H7 (cell line): ENCODE data around the gene TRAPPC12. TPM values are rescaled to one million over a fixed set of nuclear protein-coding genes. Genes with fewer than 3 reads are reported as not detected.

Experiments used
- DNase-seq: peaks from one replicate; pipeline ENCODE4 v3.0.0; 2012
- H3K27me3 ChIP-seq: 2 replicates; pipeline ENCODE4 v1.6.0; 2011; ENCODE audit warnings: mild to moderate bottlenecking, low read length; ENCODE audit not compliant: control insufficient read depth, insufficient read depth
- H3K36me3 ChIP-seq: replicated peaks from 2 replicates; pipeline ENCODE4 v1.5.1; 2011; ENCODE audit warnings: low read length; ENCODE audit not compliant: control insufficient read depth, insufficient read depth
- H3K4me3 ChIP-seq: 2 replicates; pipeline ENCODE4 v1.5.1; 2011; ENCODE audit warnings: low read depth, mild to moderate bottlenecking, control low read depth, low read length, moderate library complexity; ENCODE audit not compliant: insufficient read depth
- total RNA-seq: library from RNA; depleted of rRNA; stranded (reverse); fragments of >200 nt; shearing (Covaris generic); gene quantifications from 2 replicates; pipeline ENCODE4 v1.2.3, GENCODE V29; 2014

TRAPPC12 gene
- total RNA-seq, 1 experiment from 2014 or later: 62.2 TPM

- H3K36me3 ChIP-seq: peaks cover 6% of the 10 kb centered on the region
- no peaks in the 10 kb centered on the region for H3K27me3 ChIP-seq
- DNase-seq: no peak
- H3K4me3 ChIP-seq: no peak overlapping the region
These were observed 86.5 kb downstream of the TRAPPC12 start for GRCh38 chr2:3465844-3466481.

- DNase-seq: no peak
- H3K36me3 ChIP-seq: peaks cover 6% of the 10 kb centered on the region
- no peak overlapping the region for H3K4me3 ChIP-seq
These were observed 87.0 kb downstream of the TRAPPC12 start for GRCh38 chr2:3466482-3466863.

GRCh38 chr2:3466966-3467365 is 87.5 kb downstream of the TRAPPC12 start:
- Histone ChIP-seq H3K27me3 (no peaks in the 10 kb centered on the region), H3K4me3 (no peak overlapping the region), H3K36me3 (peaks cover 6% of the 10 kb centered on the region)
- no peak for DNase-seq

More at GRCh38 chr2:3466482-3466863, 87.0 kb downstream of the TRAPPC12 start:
- H3K27me3 ChIP-seq: no peaks in the 10 kb centered on the region

- no peak for DNase-seq
- Histone ChIP-seq H3K36me3 (peaks cover 6% of the 10 kb centered on the region), H3K27me3 (no peaks in the 10 kb centered on the region), H3K4me3 (no peak overlapping the region)
These were observed 88.2 kb downstream of the TRAPPC12 start for GRCh38 chr2:3467654-3468053.

- DNase-seq: no peak
- Histone ChIP-seq H3K27me3 (no peaks in the 10 kb centered on the region), H3K36me3 (peaks cover 6% of the 10 kb centered on the region), H3K4me3 (no peak overlapping the region)
These were observed 88.9 kb downstream of the TRAPPC12 start for GRCh38 chr2:3468296-3468988.

GRCh38 chr2:3469486-3469885 is 90.0 kb downstream of the TRAPPC12 start:
- Histone ChIP-seq H3K4me3 (no peak overlapping the region), H3K27me3 (no peaks in the 10 kb centered on the region), H3K36me3 (peaks cover 6% of the 10 kb centered on the region)
- DNase-seq: no peak

- DNase-seq: no peak
- H3K27me3 ChIP-seq: no peaks in the 10 kb centered on the region
- no peak overlapping the region for H3K4me3 ChIP-seq
- H3K36me3 ChIP-seq: peaks cover 6% of the 10 kb centered on the region
These were observed 90.7 kb downstream of the TRAPPC12 start for GRCh38 chr2:3470166-3470651.

GRCh38 chr2:3470856-3471737 is 91.6 kb downstream of the TRAPPC12 start:
- DNase-seq: no peak
- H3K36me3 ChIP-seq: peaks cover 6% of the 10 kb centered on the region
- no peaks in the 10 kb centered on the region for H3K27me3 ChIP-seq
- H3K4me3 ChIP-seq: no peak overlapping the region

- no peak for DNase-seq
- Histone ChIP-seq H3K27me3 (no peaks in the 10 kb centered on the region), H3K4me3 (no peak overlapping the region), H3K36me3 (peaks cover 4% of the 10 kb centered on the region)
These were observed 92.8 kb downstream of the TRAPPC12 start for GRCh38 chr2:3472296-3472695.

- H3K36me3 ChIP-seq: peaks cover 2% of the 10 kb centered on the region; the same call in 1 of the 2 replicates
- H3K4me3 ChIP-seq: no peak overlapping the region
- peak; percentile 85 for DNase-seq
- H3K27me3 ChIP-seq: no peaks in the 10 kb centered on the region
These were observed 93.5 kb downstream of the TRAPPC12 start for GRCh38 chr2:3472966-3473365.

GRCh38 chr2:3475771-3476170 is 96.3 kb downstream of the TRAPPC12 start:
- H3K4me3 ChIP-seq: no peak overlapping the region
- no peak for DNase-seq
- H3K27me3 ChIP-seq: no peaks in the 10 kb centered on the region
- H3K36me3 ChIP-seq: no peaks in the 10 kb centered on the region; the same call in 1 of the 2 replicates

- no peak for DNase-seq
- Histone ChIP-seq H3K27me3 (no peaks in the 10 kb centered on the region), H3K36me3 (no peaks in the 10 kb centered on the region; the same call in 1 of the 2 replicates), H3K4me3 (no peak overlapping the region)
These were observed 97.0 kb downstream of the TRAPPC12 start for GRCh38 chr2:3476321-3476984.

- no peaks in the 10 kb centered on the region for H3K27me3 ChIP-seq
- DNase-seq: no peak
- H3K4me3 ChIP-seq: no peak overlapping the region
- H3K36me3 ChIP-seq: no peaks in the 10 kb centered on the region; the same call in 1 of the 2 replicates
These were observed 97.5 kb downstream of the TRAPPC12 start for GRCh38 chr2:3476985-3477327.

GRCh38 chr2:3478846-3479385 is 99.4 kb downstream of the TRAPPC12 start:
- Histone ChIP-seq H3K36me3 (no peaks in the 10 kb centered on the region; the same call in 1 of the 2 replicates), H3K27me3 (no peaks in the 10 kb centered on the region), H3K4me3 (no peak overlapping the region)
- DNase-seq: no peak
